DLD1 (cell line): ENCODE data around the gene STAB2.

ENCODE experiments used
- in situ Hi-C: cut with HindIII; loops from 2 replicates; pipeline ENCODE4 v1.10.0; 2017; ENCODE audit warnings: low sequenced_read_pairs

Gene STAB2

GRCh38 chr12:103578926-103579325, 8.1 kb upstream of the STAB2 start:
- in situ Hi-C loops, result no loop called here

- in situ Hi-C loops, result no loop called here
These were observed 7.0 kb upstream of the STAB2 start for GRCh38 chr12:103580026-103580425.

GRCh38 chr12:103583008-103583407, 4.1 kb upstream of the STAB2 start:
- in situ Hi-C loops, result no loop called here

GRCh38 chr12:103586132-103586531, 941 bp upstream of the STAB2 start:
- in situ Hi-C loops, result no loop called here

- in situ Hi-C loops, result no loop called here
These were observed 1.6 kb downstream of the STAB2 start for GRCh38 chr12:103588680-103589079.

- in situ Hi-C loops, result no loop called here
These were observed 2.4 kb downstream of the STAB2 start for GRCh38 chr12:103589517-103589916.

GRCh38 chr12:103590271-103590670, 3.2 kb downstream of the STAB2 start:
- in situ Hi-C loops, result no loop called here

GRCh38 chr12:103596981-103597380, 9.9 kb downstream of the STAB2 start:
- in situ Hi-C loops, result no loop called here

GRCh38 chr12:103599274-103599673, 12.2 kb downstream of the STAB2 start:
- in situ Hi-C loops, result no loop called here

- in situ Hi-C loops, result no loop called here
These were observed 14.1 kb downstream of the STAB2 start for GRCh38 chr12:103600967-103601728.

GRCh38 chr12:103620395-103620794, 33.3 kb downstream of the STAB2 start:
- in situ Hi-C loops, result no loop called here

GRCh38 chr12:103623716-103624115, 36.6 kb downstream of the STAB2 start:
- in situ Hi-C loops, result no loop called here

GRCh38 chr12:103626498-103626897, 39.4 kb downstream of the STAB2 start:
- in situ Hi-C loops, result no loop called here

- in situ Hi-C loops, result no loop called here
These were observed 40.2 kb downstream of the STAB2 start for GRCh38 chr12:103627189-103627855.

GRCh38 chr12:103632554-103633216, 45.6 kb downstream of the STAB2 start:
- in situ Hi-C loops, result no loop called here

GRCh38 chr12:103634732-103635131, 47.7 kb downstream of the STAB2 start:
- in situ Hi-C loops, result no loop called here

GRCh38 chr12:103635419-103635818, 48.3 kb downstream of the STAB2 start:
- in situ Hi-C loops, result no loop called here

- in situ Hi-C loops, result no loop called here
These were observed 49.9 kb downstream of the STAB2 start for GRCh38 chr12:103637021-103637420.

GRCh38 chr12:103637429-103637828, 50.4 kb downstream of the STAB2 start:
- in situ Hi-C loops, result no loop called here

- in situ Hi-C loops, result no loop called here
These were observed 52.9 kb downstream of the STAB2 start for GRCh38 chr12:103639983-103640382.

GRCh38 chr12:103640410-103640809, 53.3 kb downstream of the STAB2 start:
- in situ Hi-C loops, result no loop called here

- in situ Hi-C loops, result no loop called here
These were observed 53.8 kb downstream of the STAB2 start for GRCh38 chr12:103640831-103641230.
